Peyer's patch (tissue), 4 donors: Measurements from ENCODE around the gene AFG1L. TPM values are rescaled to one million over a fixed set of nuclear protein-coding genes. Genes with fewer than 3 reads are reported as not detected.
"Not testable (repeated sequence)": the region's sequence is repeated elsewhere in the genome, so short reads cannot be mapped to it uniquely, and the experiment has no call there.

Experiments
- DNase-seq, 3 donors: peaks; one replicate each; pipeline ENCODE4 v3.0.0-alpha.2; 2017 to 2019
- H3K27ac ChIP-seq, 4 donors: fragments of 200-600 bp; sonication (generic); one replicate each; pipeline ENCODE4 v1.5.1; 2016 to 2019
- H3K27me3 ChIP-seq, 2 donors: fragments of 200-600 bp; sonication (generic); one replicate each; pipeline ENCODE4 v1.5.1; 2019
- H3K36me3 ChIP-seq, 3 donors: fragments of 200-600 bp; sonication (generic); one replicate each; pipeline ENCODE4 v1.5.1; 2016 to 2019
- H3K4me1 ChIP-seq, 4 donors: fragments of 200-600 bp; sonication (generic); one replicate each; pipeline ENCODE4 v1.5.1; 2016 to 2019
- H3K4me3 ChIP-seq, 4 donors: fragments of 200-600 bp; sonication (generic); 1 replicate in 3 of 4; 2 replicates in 1 of 4; pipeline ENCODE4 v1.5.1; 2016 to 2019; ENCODE audit warnings: mild to moderate bottlenecking in 1 of 4
- H3K9me3 ChIP-seq, 4 donors: fragments of 200-600 bp; sonication (generic); one replicate each; pipeline ENCODE4 v1.5.1; 2016 to 2019; ENCODE audit warnings: mild to moderate bottlenecking in 1 of 4
- POLR2A ChIP-seq, 2 donors: fragments of 450-650 bp; IDR thresholded peaks; one replicate each; pipeline ENCODE4 v1.5.1; 2017; ENCODE audit warnings: antibody characterized with exemption in 2 of 2, mild to moderate bottlenecking in 2 of 2, moderate library complexity in 2 of 2
- total RNA-seq, 4 donors: library from RNA; depleted of rRNA; stranded (reverse); fragments of >200 nt; gene quantifications; one replicate each; pipeline ENCODE4 v1.1.0, GENCODE V29; 2016
- TF ChIP-seq, protein P1 (sequence below), 6 experiments: fragments of 450-650 bp in 4 of 6; fragments of 200-600 bp in 2 of 6; sonication (generic) in 1 of 6; IDR thresholded peaks; one replicate each; pipeline ENCODE4 v1.5.1; 2017 to 2019; ENCODE audit warnings: antibody characterized with exemption in 6 of 6, mild to moderate bottlenecking in 3 of 6, moderate library complexity in 1 of 6

The AFG1L gene
- 10 to 100 TPM in 1 of 4 donors, 1 to 10 TPM in 3; 6.0 to 15.1 (median 8.1) TPM for total RNA-seq

DNA sequence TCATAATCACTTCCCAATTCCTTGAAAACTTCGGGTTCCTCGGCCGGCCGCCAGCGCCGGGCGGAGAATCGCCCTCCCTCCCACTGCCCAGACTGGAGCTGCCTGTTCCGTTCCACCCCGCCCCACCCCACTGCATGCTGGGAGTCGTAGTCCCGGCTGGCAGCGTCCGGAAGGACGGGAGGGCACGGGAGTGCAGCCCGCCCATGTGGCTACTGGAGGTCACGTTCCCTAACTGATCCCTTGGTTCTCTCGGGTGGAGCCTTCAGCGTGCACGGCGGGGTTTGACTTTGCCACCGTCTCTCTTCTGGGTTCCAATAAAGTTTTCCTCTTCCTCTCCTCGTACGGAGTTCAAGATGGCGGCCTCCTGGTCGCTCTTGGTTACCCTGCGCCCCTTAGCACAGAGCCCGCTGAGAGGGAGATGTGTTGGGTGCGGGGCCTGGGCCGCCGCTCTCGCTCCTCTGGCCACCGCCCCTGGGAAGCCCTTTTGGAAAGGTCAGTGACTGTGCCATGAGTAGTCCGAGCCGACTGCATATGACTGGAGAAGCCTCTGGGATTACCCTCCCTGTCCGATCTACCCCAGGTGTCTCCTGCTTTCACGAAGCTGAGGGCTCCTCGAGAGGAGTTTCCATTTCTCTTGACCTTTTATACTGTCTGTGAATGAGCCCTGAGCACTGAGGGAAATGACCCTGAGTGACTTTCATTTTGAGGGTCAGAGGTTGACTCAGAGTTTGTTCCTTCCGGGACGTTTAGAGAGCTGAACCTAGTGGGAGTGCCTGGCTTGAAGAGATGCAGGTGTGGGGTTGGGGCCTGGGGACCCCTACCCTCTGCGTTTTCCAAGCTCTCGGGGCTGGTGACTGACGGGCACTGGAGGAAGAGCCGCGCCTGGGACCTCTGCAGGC is at the start of gene AFG1L:
AFG1L (plus strand) TSS at position 328 of the 899 bp plus-strand sequence; CDS start at position 354, 26 bp downstream.
- H3K4me3 ChIP-seq: peak within 1 kb of the TSS; percentile 65 to 79 (median 72)
- peak within 1 kb of the TSS; percentile 93 to 99 (median 96) for H3K27ac ChIP-seq
- no peaks in the 10 kb centered on the region for H3K27me3 ChIP-seq
- H3K4me1 ChIP-seq: peaks cover 0 to 15% (median 1%) of the 10 kb centered on the region in 4 donors
- H3K36me3 ChIP-seq: no peaks in the 10 kb centered on the region
- no peaks in the 10 kb centered on the region for H3K9me3 ChIP-seq
- peak; percentile 91 to 97 (median 97) for DNase-seq
- TF ChIP-seq POLR2A (IDR thresholded peaks at IDR 0.05): peak; percentile 61 to 65
- TF ChIP-seq, protein P1, sequence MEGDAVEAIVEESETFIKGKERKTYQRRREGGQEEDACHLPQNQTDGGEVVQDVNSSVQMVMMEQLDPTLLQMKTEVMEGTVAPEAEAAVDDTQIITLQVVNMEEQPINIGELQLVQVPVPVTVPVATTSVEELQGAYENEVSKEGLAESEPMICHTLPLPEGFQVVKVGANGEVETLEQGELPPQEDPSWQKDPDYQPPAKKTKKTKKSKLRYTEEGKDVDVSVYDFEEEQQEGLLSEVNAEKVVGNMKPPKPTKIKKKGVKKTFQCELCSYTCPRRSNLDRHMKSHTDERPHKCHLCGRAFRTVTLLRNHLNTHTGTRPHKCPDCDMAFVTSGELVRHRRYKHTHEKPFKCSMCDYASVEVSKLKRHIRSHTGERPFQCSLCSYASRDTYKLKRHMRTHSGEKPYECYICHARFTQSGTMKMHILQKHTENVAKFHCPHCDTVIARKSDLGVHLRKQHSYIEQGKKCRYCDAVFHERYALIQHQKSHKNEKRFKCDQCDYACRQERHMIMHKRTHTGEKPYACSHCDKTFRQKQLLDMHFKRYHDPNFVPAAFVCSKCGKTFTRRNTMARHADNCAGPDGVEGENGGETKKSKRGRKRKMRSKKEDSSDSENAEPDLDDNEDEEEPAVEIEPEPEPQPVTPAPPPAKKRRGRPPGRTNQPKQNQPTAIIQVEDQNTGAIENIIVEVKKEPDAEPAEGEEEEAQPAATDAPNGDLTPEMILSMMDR (IDR thresholded peaks at IDR 0.05): no peak

DNA sequence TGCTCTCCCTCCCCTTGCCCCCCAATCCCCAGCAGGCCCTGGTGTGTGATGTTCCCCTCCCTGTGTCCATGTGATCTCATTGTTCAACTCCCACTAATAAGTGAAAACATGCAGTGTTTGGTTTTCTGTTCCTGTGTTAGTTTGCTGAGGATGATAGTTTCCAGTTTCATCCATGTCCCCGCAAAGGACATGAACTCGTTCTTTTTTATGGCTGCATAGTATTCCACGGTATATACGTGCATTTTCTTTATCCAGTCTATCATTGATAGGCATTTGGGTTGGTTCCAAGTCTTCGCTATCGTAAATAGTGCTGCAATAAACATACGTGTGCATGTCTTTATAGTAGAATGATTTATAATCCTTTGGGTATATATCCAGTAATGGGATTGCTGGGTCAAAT is 49.8 kb upstream of the AFG1L start:
- not testable (repeated sequence) for H3K4me3 ChIP-seq, DNase-seq, H3K9me3 ChIP-seq, H3K27ac ChIP-seq, H3K36me3 ChIP-seq, H3K4me1 ChIP-seq, H3K27me3 ChIP-seq

DNA sequence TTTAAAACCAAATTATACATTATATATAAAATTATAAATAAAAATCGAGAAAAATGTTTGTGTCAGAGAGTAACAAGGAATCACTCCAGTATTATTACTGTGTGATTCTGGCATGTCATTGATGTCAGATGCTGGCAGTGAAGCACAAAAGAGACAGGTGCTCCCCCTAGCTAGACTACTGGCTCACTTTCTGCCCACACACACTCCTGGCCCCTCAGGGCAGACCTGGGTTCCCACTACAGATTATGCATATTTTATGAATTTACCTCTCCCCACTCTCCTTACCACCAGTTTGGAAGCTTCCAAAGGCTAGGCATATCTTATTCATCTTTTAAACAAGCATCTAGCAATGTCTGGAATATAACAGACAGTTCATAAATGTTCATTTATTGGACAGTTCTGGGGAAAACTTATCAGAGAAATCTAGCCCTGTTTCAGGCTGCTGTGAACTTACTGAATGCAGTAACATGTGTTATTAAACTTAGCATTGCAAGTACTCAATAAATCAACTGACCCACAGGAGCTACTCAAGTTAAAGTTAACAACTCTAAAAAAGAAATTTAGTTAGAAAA is 46.8 kb upstream of the AFG1L start:
- no peak for DNase-seq
- H3K36me3 ChIP-seq: no peaks in the 10 kb centered on the region
- no peaks in the 10 kb centered on the region for H3K9me3 ChIP-seq
- no peaks in the 10 kb centered on the region for H3K27me3 ChIP-seq
- TF ChIP-seq POLR2A (IDR thresholded peaks at IDR 0.05): no peak
- TF ChIP-seq, protein P1 (IDR thresholded peaks at IDR 0.05): no peak
- peaks cover 0 to 3% (median 0%) of the 10 kb centered on the region in 4 donors for H3K4me1 ChIP-seq
- H3K27ac ChIP-seq: no peak overlapping the region
- no peak overlapping the region for H3K4me3 ChIP-seq

DNA sequence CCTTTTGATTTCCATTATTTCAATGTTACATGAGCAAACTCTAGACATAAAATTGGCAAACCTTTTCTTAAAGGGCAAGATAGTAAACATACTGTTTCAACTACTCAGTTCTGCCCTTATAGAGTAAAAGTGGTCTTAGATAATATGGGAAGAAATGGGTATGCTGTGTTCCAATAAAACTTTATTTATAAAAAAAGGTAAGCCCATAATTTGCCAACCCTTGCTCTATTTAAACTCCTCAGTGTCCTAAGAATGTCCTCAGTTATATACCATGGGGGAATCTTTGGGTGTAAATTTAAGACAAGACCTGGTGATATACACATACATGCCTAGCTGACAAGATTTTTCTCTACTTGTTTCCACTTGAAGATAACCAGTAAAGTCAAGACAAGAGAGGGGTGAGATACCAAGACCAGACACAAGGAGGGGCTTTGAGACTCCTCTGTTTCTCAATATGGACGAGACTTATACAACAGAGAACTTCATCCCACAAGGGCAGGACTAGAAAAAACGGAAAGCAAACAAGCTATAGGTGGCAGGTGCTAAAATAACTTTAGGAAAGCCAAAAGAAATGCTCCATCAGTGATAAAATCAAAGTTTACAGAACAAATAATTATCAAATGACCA is 44.5 kb upstream of the AFG1L start:
- Histone ChIP-seq H3K9me3 (no peaks in the 10 kb centered on the region), H3K4me1 (peaks cover 0 to 13% (median 0%) of the 10 kb centered on the region in 4 donors), H3K4me3 (no peak overlapping the region), H3K36me3 (no peaks in the 10 kb centered on the region), H3K27ac (no peak overlapping the region), H3K27me3 (no peaks in the 10 kb centered on the region)
- DNase-seq: no peak
- TF ChIP-seq, protein P1 (IDR thresholded peaks at IDR 0.05): peak in 1 of 6 experiments; percentile 15
- no peak for TF ChIP-seq POLR2A (IDR thresholded peaks at IDR 0.05)

DNA sequence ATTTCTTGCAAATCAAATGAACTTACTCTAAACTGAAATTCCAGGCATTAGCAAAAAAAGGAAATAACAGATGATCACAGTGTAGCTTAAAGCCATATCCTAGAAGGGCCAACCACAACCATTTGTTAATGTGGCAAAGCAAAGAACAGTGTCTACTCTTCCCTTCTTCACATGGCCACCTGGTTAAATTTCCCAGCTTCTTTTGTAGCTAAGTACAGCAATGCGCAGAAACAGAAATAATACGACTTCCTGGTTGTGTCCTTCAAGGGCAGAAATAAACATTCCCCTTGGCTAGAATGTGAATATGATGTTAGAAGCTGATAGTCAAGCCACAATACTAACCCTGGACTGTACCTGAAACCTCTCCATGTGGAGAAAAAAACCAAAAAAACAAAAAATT is 43.6 kb upstream of the AFG1L start:
- Histone ChIP-seq H3K27me3 (no peaks in the 10 kb centered on the region), H3K9me3 (no peaks in the 10 kb centered on the region), H3K4me3 (no peak overlapping the region), H3K27ac (no peak overlapping the region), H3K36me3 (peaks cover 0 to 6% (median 0%) of the 10 kb centered on the region in 3 donors), H3K4me1 (peaks cover 0 to 14% (median 0%) of the 10 kb centered on the region in 4 donors)
- TF ChIP-seq, protein P1 (IDR thresholded peaks at IDR 0.05): no peak
- TF ChIP-seq POLR2A (IDR thresholded peaks at IDR 0.05): no peak
- DNase-seq: no peak
